ENCODE results near the gene SYNE2. TPM values are rescaled to one million over a fixed set of nuclear protein-coding genes. Genes with fewer than 3 reads are reported as not detected.
A peak's percentile ranks its signal among the peaks of the same experiment; 100 is the strongest.

SYNE2 gene
- total and polyA plus RNA-seq, 2 donors (not counting 3 experiments of a cell fraction or from before 2014, with no cell fraction given), result 16.0 to 53.7 TPM

- no peak overlapping the region for H3K4me2 ChIP-seq (ENCODE audit: insufficient read depth, low read length)
- no TSS peak for BruUV-seq (replicated peaks)
- H3K9me1 ChIP-seq (replicated peaks; ENCODE audit: control insufficient read depth, extremely low read depth, insufficient read depth, low read length), result no peaks in the 10 kb centered on the region
- no peaks in the 10 kb centered on the region for H3K4me1 ChIP-seq (ENCODE audit: control insufficient read depth, extremely low read depth, insufficient read depth, low read length)
- DNase-seq (ENCODE audit: low read depth, low spot score), result no peak
- no peaks in the 10 kb centered on the region for H3K27me3 ChIP-seq (ENCODE audit: control insufficient read depth in 2 of 2, insufficient read depth in 2 of 2, low read length in 2 of 2)
- no peaks in the 10 kb centered on the region for H3K9me3 ChIP-seq (replicated peaks; ENCODE audit: control insufficient read depth, insufficient read depth, low read length)
- H3K27ac ChIP-seq (ENCODE audit: insufficient read depth, low read depth, low read length), result no peak overlapping the region
- FAIRE-seq, result no peak
- H3K9ac ChIP-seq (replicated peaks; ENCODE audit: extremely low read depth, insufficient read depth, low read length), result no peak overlapping the region
- intact Hi-C loops (cut with micrococcal nuclease), result no loop called here
- TF ChIP-seq, protein P1, sequence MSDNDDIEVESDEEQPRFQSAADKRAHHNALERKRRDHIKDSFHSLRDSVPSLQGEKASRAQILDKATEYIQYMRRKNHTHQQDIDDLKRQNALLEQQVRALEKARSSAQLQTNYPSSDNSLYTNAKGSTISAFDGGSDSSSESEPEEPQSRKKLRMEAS (IDR thresholded peaks at IDR 0.05; ENCODE audit: insufficient read depth, insufficient read length), result no peak
- TF ChIP-seq MYC (IDR thresholded peaks at IDR 0.05; ENCODE audit: low read depth, low read length) (no peak), GATA2 (IDR thresholded peaks at IDR 0.05; ENCODE audit: insufficient read depth, insufficient read length, low read depth, low read length) (no peak), JUN (IDR thresholded peaks at IDR 0.05; ENCODE audit: borderline replicate concordance, insufficient read depth, insufficient read length, low read depth) (no peak)
- TF ChIP-seq, protein P2, sequence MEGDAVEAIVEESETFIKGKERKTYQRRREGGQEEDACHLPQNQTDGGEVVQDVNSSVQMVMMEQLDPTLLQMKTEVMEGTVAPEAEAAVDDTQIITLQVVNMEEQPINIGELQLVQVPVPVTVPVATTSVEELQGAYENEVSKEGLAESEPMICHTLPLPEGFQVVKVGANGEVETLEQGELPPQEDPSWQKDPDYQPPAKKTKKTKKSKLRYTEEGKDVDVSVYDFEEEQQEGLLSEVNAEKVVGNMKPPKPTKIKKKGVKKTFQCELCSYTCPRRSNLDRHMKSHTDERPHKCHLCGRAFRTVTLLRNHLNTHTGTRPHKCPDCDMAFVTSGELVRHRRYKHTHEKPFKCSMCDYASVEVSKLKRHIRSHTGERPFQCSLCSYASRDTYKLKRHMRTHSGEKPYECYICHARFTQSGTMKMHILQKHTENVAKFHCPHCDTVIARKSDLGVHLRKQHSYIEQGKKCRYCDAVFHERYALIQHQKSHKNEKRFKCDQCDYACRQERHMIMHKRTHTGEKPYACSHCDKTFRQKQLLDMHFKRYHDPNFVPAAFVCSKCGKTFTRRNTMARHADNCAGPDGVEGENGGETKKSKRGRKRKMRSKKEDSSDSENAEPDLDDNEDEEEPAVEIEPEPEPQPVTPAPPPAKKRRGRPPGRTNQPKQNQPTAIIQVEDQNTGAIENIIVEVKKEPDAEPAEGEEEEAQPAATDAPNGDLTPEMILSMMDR (IDR thresholded peaks at IDR 0.05; ENCODE audit: extremely low read depth in 1 of 2, insufficient read depth in 1 of 2, low read depth in 1 of 2, low read length in 2 of 2), result peak in 1 of 2 donors; percentile 1
- no peak overlapping the region for H3K4me3 ChIP-seq (replicated peaks in 1 of 3; ENCODE audit: insufficient read depth in 1 of 3, low read depth in 1 of 3, low read length in 3 of 3)
- no peaks in the 10 kb centered on the region for H3K36me3 ChIP-seq (ENCODE audit: control insufficient read depth in 2 of 2, extremely low read depth in 1 of 2, insufficient read depth in 2 of 2, low read length in 2 of 2)
- dilution Hi-C loops (cut with MboI; ENCODE audit: extremely low pct_ligation_motif_present, low sequenced_read_pairs), result no loop called here
- H2AFZ ChIP-seq (ENCODE audit: low read depth, low read length), result no peak overlapping the region
- no peaks in the 10 kb centered on the region for H4K20me1 ChIP-seq (replicated peaks; ENCODE audit: control insufficient read depth, extremely low read depth, insufficient read depth, low read length)
- ChIA-PET CTCF (interaction anchor here (2.0 kb wide), 1 partner anchor 463 kb away, joined by 8 read pairs; no protein-coding TSS in a partner anchor), POLR2A (no interaction called here)
- H3K79me2 ChIP-seq (ENCODE audit: control insufficient read depth, insufficient read depth, low read length), result no peaks in the 10 kb centered on the region
Observed at GRCh38 chr14:63840981-63841380, 11.8 kb upstream of the SYNE2 start.

DNA sequence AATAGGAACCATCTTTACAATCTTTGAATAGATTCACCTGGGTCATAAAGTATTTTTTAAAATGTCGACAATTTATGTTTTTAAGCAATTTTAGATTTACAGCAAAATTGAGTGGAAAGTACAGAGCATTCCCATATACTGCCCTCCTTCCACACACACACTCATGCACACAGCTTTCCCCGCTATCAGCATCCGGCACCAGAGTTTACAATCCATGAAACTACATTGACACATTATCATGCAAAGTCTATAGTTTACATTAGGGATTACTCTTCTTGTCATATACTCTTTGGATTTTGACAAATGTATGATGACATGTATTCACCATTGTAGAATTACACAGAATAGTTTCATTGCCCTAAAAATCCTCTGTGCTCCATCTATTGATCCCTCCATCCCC lies 9.0 kb upstream of the SYNE2 start:
- Histone ChIP-seq H3K27me3 (ENCODE audit: control insufficient read depth in 2 of 2, insufficient read depth in 2 of 2, low read length in 2 of 2) (no peaks in the 10 kb centered on the region), H3K9me3 (replicated peaks; ENCODE audit: control insufficient read depth, insufficient read depth, low read length) (no peaks in the 10 kb centered on the region), H3K9me1 (replicated peaks; ENCODE audit: control insufficient read depth, extremely low read depth, insufficient read depth, low read length) (no peaks in the 10 kb centered on the region), H3K36me3 (ENCODE audit: control insufficient read depth in 2 of 2, extremely low read depth in 1 of 2, insufficient read depth in 2 of 2, low read length in 2 of 2) (no peaks in the 10 kb centered on the region), H4K20me1 (replicated peaks; ENCODE audit: control insufficient read depth, extremely low read depth, insufficient read depth, low read length) (no peaks in the 10 kb centered on the region), H3K4me3 (replicated peaks in 1 of 3; ENCODE audit: insufficient read depth in 1 of 3, low read depth in 1 of 3, low read length in 3 of 3) (no peak overlapping the region), H2AFZ (ENCODE audit: low read depth, low read length) (no peak overlapping the region), H3K4me2 (ENCODE audit: insufficient read depth, low read length) (no peak overlapping the region), H3K9ac (replicated peaks; ENCODE audit: extremely low read depth, insufficient read depth, low read length) (no peak overlapping the region), H3K4me1 (ENCODE audit: control insufficient read depth, extremely low read depth, insufficient read depth, low read length) (peaks cover 2% of the 10 kb centered on the region), H3K79me2 (ENCODE audit: control insufficient read depth, insufficient read depth, low read length) (no peaks in the 10 kb centered on the region), H3K27ac (ENCODE audit: insufficient read depth, low read depth, low read length) (no peak overlapping the region)
- dilution Hi-C loops (cut with MboI; ENCODE audit: extremely low pct_ligation_motif_present, low sequenced_read_pairs), result no loop called here
- intact Hi-C loops (cut with micrococcal nuclease), result no loop called here
- ChIA-PET CTCF (no interaction called here), POLR2A (no interaction called here)
- BruUV-seq (replicated peaks), result no TSS peak
- DNase-seq (ENCODE audit: low read depth, low spot score) (no peak), FAIRE-seq (no peak)
- TF ChIP-seq, protein P1 (IDR thresholded peaks at IDR 0.05; ENCODE audit: insufficient read depth, insufficient read length), result no peak
- TF ChIP-seq FOS (IDR thresholded peaks at IDR 0.05; ENCODE audit: borderline replicate concordance, insufficient read depth, low read length) (no peak), MYC (IDR thresholded peaks at IDR 0.05; ENCODE audit: low read depth, low read length) (no peak), POLR2AphosphoS5 (IDR thresholded peaks at IDR 0.05; ENCODE audit: insufficient read depth, low read depth, low read length) (no peak), JUN (IDR thresholded peaks at IDR 0.05; ENCODE audit: borderline replicate concordance, insufficient read depth, insufficient read length, low read depth) (no peak)

Data from endothelial cell of umbilical vein (primary cell).